Activated CD4-positive, CD25-positive, alpha-beta regulatory T cell treated with anti-CD3 and anti-CD28 coated beads, Interleukin-2, amount 50 U/mL, for 72 hours (primary cell): ENCODE data around the gene TEX14.
"Not testable (repeated sequence)": the region's sequence is repeated elsewhere in the genome, so short reads cannot be mapped to it uniquely, and the experiment has no call there.

Experiments used
- DNase-seq: peaks from one replicate; pipeline ENCODE4 v3.0.0; 2021

Gene TEX14

GRCh38 chr17:58556833-58557250, 135.0 kb downstream of the TEX14 start:
- no peak for DNase-seq

- not testable (repeated sequence) for DNase-seq
Measured at GRCh38 chr17:58555109-58555508, 136.7 kb downstream of the TEX14 start.

- no peak for DNase-seq
Measured at GRCh38 chr17:58541249-58541648, 150.6 kb downstream of the TEX14 start.

- no peak for DNase-seq
Measured at GRCh38 chr17:58539698-58540097, 152.1 kb downstream of the TEX14 start.

GRCh38 chr17:58538811-58539409, 152.9 kb downstream of the TEX14 start:
- DNase-seq = no peak

GRCh38 chr17:58537266-58537665, 154.6 kb downstream of the TEX14 start:
- no peak for DNase-seq

GRCh38 chr17:58536542-58536941, 155.3 kb downstream of the TEX14 start:
- no peak for DNase-seq

GRCh38 chr17:58535431-58535830, 156.4 kb downstream of the TEX14 start:
- no peak for DNase-seq

GRCh38 chr17:58534901-58535421, 156.9 kb downstream of the TEX14 start:
- no peak for DNase-seq

- DNase-seq = no peak
Measured at GRCh38 chr17:58534331-58534730, 157.5 kb downstream of the TEX14 start.

- no peak for DNase-seq
Measured at GRCh38 chr17:58533616-58534188, 158.1 kb downstream of the TEX14 start.

GRCh38 chr17:58532555-58532951, 159.3 kb downstream of the TEX14 start:
- DNase-seq = no peak

- peak; percentile 70 for DNase-seq
Measured at GRCh38 chr17:58531661-58532554, 159.9 kb downstream of the TEX14 start.

GRCh38 chr17:58531122-58531521, 160.7 kb downstream of the TEX14 start:
- DNase-seq = no peak

- DNase-seq = no peak
Measured at GRCh38 chr17:58530655-58531054, 161.2 kb downstream of the TEX14 start.

GRCh38 chr17:58529275-58529674, 162.6 kb downstream of the TEX14 start:
- DNase-seq = no peak

- DNase-seq = no peak
Measured at GRCh38 chr17:58528443-58528842, 163.4 kb downstream of the TEX14 start.

- DNase-seq = no peak
Measured at GRCh38 chr17:58527949-58528348, 163.9 kb downstream of the TEX14 start.

- DNase-seq = no peak
Measured at GRCh38 chr17:58527306-58527705, 164.5 kb downstream of the TEX14 start.

GRCh38 chr17:58525239-58525638, 166.6 kb downstream of the TEX14 start:
- DNase-seq = no peak

- no peak for DNase-seq
Measured at GRCh38 chr17:58521680-58522079, 170.2 kb downstream of the TEX14 start.

- DNase-seq = no peak
Measured at GRCh38 chr17:58520843-58521430, 170.9 kb downstream of the TEX14 start.

- peak; percentile 97 for DNase-seq
Measured at GRCh38 chr17:58517928-58518609, 173.8 kb downstream of the TEX14 start.
